Measurements from ENCODE around the gene FAM50B. TPM values are rescaled to one million over a fixed set of nuclear protein-coding genes. Genes with fewer than 3 reads are reported as not detected.

Gene FAM50B
- total and polyA plus RNA-seq, 2 of the 13 experiments (the other 11 are each of a cell fraction or from before 2014, with no cell fraction given), result 0.05 TPM; not detected in 1

DNA sequence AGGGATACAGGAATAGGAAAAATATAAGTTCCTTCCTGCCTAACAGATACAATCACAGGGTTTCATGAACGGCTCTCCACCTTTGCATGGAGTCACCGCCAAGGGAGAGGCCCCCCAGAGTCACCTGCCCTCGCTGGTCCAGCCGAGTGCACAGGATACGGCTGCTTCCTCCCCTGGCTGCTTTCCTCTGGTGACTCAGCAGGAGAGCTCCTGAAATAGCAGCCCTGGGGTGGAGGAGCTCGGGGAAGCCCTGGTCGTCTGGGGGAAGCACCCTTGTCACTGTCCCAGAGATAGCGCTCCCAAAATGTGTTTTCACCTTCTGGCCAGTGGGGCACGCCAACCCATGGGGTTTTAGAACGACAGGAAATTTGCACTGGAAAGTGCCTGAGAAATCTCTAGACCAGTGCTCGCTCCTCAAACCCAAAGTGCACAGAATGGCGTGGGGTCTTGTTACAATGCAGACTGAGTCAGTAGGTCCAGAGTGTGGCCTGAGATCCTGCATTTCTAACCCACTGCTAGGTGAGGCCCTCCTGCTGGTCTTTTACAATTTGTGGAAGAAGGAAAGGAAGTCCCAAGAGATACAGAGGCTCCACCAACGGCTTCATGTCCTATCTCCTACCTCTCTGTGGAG lies 35.9 kb upstream of the FAM50B start (continued):
- no peak for TF ChIP-seq TIGD3 (CRISPR knock-in tag; IDR thresholded peaks at IDR 0.05; ENCODE audit: borderline replicate concordance)
- no peak for TF ChIP-seq ISX (CRISPR knock-in tag; conservative IDR thresholded peaks at IDR 0.05)
- TF ChIP-seq ZNF674 (CRISPR knock-in tag; IDR thresholded peaks at IDR 0.05; ENCODE audit: low read depth), result no peak
- TF ChIP-seq ZNF296 (CRISPR knock-in tag; conservative IDR thresholded peaks at IDR 0.05), result no peak
- TF ChIP-seq DRAP1 (CRISPR knock-in tag; IDR thresholded peaks at IDR 0.05), result no peak
- TF ChIP-seq HOXA3 (CRISPR knock-in tag; IDR thresholded peaks at IDR 0.05), result peak; percentile 28; the same call in 1 of the 2 replicates
- TF ChIP-seq ZFP41 (CRISPR knock-in tag; IDR thresholded peaks at IDR 0.05; ENCODE audit: borderline replicate concordance), result no peak
- no peak for TF ChIP-seq ZNF367 (CRISPR knock-in tag; IDR thresholded peaks at IDR 0.05; ENCODE audit: borderline replicate concordance)
- TF ChIP-seq ESRRA (CRISPR knock-in tag; IDR thresholded peaks at IDR 0.05; ENCODE audit: low read depth), result no peak
- TF ChIP-seq ZNF484 (CRISPR knock-in tag; IDR thresholded peaks at IDR 0.05; ENCODE audit: borderline replicate concordance, low read depth), result no peak
- TF ChIP-seq DPF2 (CRISPR knock-in tag; IDR thresholded peaks at IDR 0.05; ENCODE audit: borderline replicate concordance, low read depth), result no peak
- TF ChIP-seq MIER3 (CRISPR knock-in tag; IDR thresholded peaks at IDR 0.05; ENCODE audit: borderline replicate concordance), result no peak
- no peak for TF ChIP-seq IKZF4 (CRISPR knock-in tag; IDR thresholded peaks at IDR 0.05; ENCODE audit: borderline replicate concordance, low read depth, not compliant biosample characterization)
- TF ChIP-seq GMEB1 (CRISPR knock-in tag; IDR thresholded peaks at IDR 0.05; ENCODE audit: borderline replicate concordance), result no peak
- no peak for TF ChIP-seq RFXAP (CRISPR knock-in tag; IDR thresholded peaks at IDR 0.05; ENCODE audit: borderline replicate concordance)

Data from HepG2 (cell line).